ENCODE data around the gene PTPRD.

Gene PTPRD

GRCh38 chr9:10007356-10007755 lies 605.4 kb downstream of the PTPRD start:
- Histone ChIP-seq H3K9ac (no peak overlapping the region), H4K20me1 (ENCODE audit: insufficient read depth) (no peaks in the 10 kb centered on the region), H3K27me3 (ENCODE audit: insufficient read depth, low read depth) (no peaks in the 10 kb centered on the region), H3K79me2 (ENCODE audit: insufficient read depth, low read depth) (no peaks in the 10 kb centered on the region), H2AFZ (ENCODE audit: low read depth) (no peak overlapping the region), H3K27ac (no peak overlapping the region), H3K4me3 (IDR thresholded peaks at IDR 0.05; ENCODE audit: insufficient read depth, low read depth, low read length) (no peak overlapping the region), H3K4me1 (ENCODE audit: low read depth, poor library complexity, severe bottlenecking) (no peaks in the 10 kb centered on the region), H3K4me2 (no peak overlapping the region), H3K36me3 (ENCODE audit: insufficient read depth) (no peaks in the 10 kb centered on the region)
- TF ChIP-seq CTCF (conservative IDR thresholded peaks at IDR 0.05; ENCODE audit: low read depth, low read length), result no peak

DNA sequence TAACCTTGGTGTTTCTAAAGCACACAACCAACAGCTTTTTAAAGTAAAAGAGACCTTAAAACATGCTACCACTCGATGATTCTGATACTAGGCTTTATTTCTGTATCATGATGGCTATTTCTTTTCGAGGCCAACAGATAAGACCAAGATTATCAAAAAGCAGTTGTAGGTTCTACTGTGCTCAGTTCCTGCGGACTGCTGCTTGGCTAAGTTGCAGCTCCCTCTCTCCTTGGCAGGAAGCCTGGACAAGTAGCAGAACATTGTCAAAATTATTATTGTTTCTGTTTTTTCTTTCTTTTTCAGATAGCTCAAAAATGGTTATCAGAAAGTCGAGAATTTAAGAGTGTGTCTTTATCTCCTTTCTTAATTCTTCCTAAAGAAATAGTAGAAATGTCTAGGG lies 607.6 kb downstream of the PTPRD start:
- no peak overlapping the region for H2AFZ ChIP-seq (ENCODE audit: low read depth)
- no peaks in the 10 kb centered on the region for H4K20me1 ChIP-seq (ENCODE audit: insufficient read depth)
- no peaks in the 10 kb centered on the region for H3K4me1 ChIP-seq (ENCODE audit: low read depth, poor library complexity, severe bottlenecking)
- no peaks in the 10 kb centered on the region for H3K79me2 ChIP-seq (ENCODE audit: insufficient read depth, low read depth)
- H3K9ac ChIP-seq, result no peak overlapping the region
- H3K36me3 ChIP-seq (ENCODE audit: insufficient read depth), result no peaks in the 10 kb centered on the region
- no peak overlapping the region for H3K27ac ChIP-seq
- TF ChIP-seq CTCF (conservative IDR thresholded peaks at IDR 0.05; ENCODE audit: low read depth, low read length), result no peak
- H3K4me3 ChIP-seq (IDR thresholded peaks at IDR 0.05; ENCODE audit: insufficient read depth, low read depth, low read length), result no peak overlapping the region
- no peak overlapping the region for H3K4me2 ChIP-seq
- H3K27me3 ChIP-seq (ENCODE audit: insufficient read depth, low read depth), result no peaks in the 10 kb centered on the region

- H2AFZ ChIP-seq (ENCODE audit: low read depth), result no peak overlapping the region
- H3K79me2 ChIP-seq (ENCODE audit: insufficient read depth, low read depth), result no peaks in the 10 kb centered on the region
- H3K4me3 ChIP-seq (IDR thresholded peaks at IDR 0.05; ENCODE audit: insufficient read depth, low read depth, low read length), result no peak overlapping the region
- H3K36me3 ChIP-seq (ENCODE audit: insufficient read depth), result no peaks in the 10 kb centered on the region
- no peaks in the 10 kb centered on the region for H3K4me1 ChIP-seq (ENCODE audit: low read depth, poor library complexity, severe bottlenecking)
- no peaks in the 10 kb centered on the region for H4K20me1 ChIP-seq (ENCODE audit: insufficient read depth)
- H3K27me3 ChIP-seq (ENCODE audit: insufficient read depth, low read depth), result no peaks in the 10 kb centered on the region
- TF ChIP-seq CTCF (conservative IDR thresholded peaks at IDR 0.05; ENCODE audit: low read depth, low read length), result no peak
- H3K4me2 ChIP-seq, result no peak overlapping the region
- no peak overlapping the region for H3K27ac ChIP-seq
- H3K9ac ChIP-seq, result no peak overlapping the region
These were observed 609.8 kb downstream of the PTPRD start for GRCh38 chr9:10003047-10003446.

DNA sequence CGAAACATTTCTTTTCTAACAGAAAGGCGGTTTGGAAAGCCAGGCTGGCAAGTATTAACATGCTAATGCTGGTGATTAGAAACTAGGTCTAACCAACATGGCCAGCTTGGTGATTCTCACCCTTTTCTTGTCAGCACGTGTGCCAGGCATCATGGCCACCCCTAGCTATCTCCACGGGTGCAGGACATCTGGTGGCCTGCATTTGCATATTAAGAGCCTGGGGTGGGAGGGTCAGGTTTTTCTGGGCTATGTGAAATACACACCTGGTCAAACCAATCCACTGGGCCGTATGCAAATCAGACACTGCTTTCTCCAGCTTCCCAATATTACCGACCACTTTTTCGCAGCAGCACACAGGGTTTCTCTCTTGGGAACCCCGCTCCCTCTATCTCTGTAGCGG lies 612.1 kb downstream of the PTPRD start:
- no peak overlapping the region for H3K9ac ChIP-seq
- no peak overlapping the region for H3K4me3 ChIP-seq (IDR thresholded peaks at IDR 0.05; ENCODE audit: insufficient read depth, low read depth, low read length)
- H3K36me3 ChIP-seq (ENCODE audit: insufficient read depth), result no peaks in the 10 kb centered on the region
- H3K4me1 ChIP-seq (ENCODE audit: low read depth, poor library complexity, severe bottlenecking), result no peaks in the 10 kb centered on the region
- no peak overlapping the region for H3K4me2 ChIP-seq
- no peaks in the 10 kb centered on the region for H4K20me1 ChIP-seq (ENCODE audit: insufficient read depth)
- no peak overlapping the region for H2AFZ ChIP-seq (ENCODE audit: low read depth)
- no peaks in the 10 kb centered on the region for H3K27me3 ChIP-seq (ENCODE audit: insufficient read depth, low read depth)
- TF ChIP-seq CTCF (conservative IDR thresholded peaks at IDR 0.05; ENCODE audit: low read depth, low read length), result no peak
- H3K79me2 ChIP-seq (ENCODE audit: insufficient read depth, low read depth), result no peaks in the 10 kb centered on the region
- H3K27ac ChIP-seq, result no peak overlapping the region

Measured in KMS-11 (cell line).